GM12864 (cell line): ENCODE data around the gene CSNK1G3.

Experiments used
- DNase-seq: peaks from one replicate; pipeline ENCODE4 v3.0.0-alpha.2; 2011; ENCODE audit warnings: low read depth
- H3K4me3 ChIP-seq: 2 replicates; pipeline ENCODE4 v1.5.1; 2011; ENCODE audit warnings: mild to moderate bottlenecking, low read depth, low read length, control low read depth
- TF ChIP-seq, protein P1 (sequence below): IDR thresholded peaks from 2 replicates; pipeline ENCODE4 v1.5.1; 2011; ENCODE audit warnings: low read depth, mild to moderate bottlenecking, moderate library complexity, low read length, control low read depth, inconsistent platforms; ENCODE audit errors: missing control alignments

The CSNK1G3 gene

DNA sequence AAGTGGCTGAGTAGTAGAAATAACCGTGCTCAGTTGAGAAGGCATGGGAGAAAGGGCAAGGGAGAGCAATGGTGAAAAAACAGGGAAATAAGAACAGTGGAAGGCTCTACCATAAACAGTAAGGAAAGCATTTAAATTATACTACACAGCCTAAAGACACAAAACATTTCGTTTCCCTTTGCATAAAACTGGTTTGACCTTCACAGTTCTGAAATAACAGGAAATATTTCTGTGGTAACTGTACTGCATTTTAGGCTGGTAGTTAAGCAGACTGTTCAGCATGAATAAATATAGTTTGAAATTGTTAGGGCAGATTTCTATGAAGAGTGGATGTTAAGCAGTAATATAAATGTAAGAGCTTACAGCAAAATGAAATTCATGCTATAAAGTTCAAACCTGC, 147.5 kb downstream of the CSNK1G3 start:
- TF ChIP-seq, protein P1, sequence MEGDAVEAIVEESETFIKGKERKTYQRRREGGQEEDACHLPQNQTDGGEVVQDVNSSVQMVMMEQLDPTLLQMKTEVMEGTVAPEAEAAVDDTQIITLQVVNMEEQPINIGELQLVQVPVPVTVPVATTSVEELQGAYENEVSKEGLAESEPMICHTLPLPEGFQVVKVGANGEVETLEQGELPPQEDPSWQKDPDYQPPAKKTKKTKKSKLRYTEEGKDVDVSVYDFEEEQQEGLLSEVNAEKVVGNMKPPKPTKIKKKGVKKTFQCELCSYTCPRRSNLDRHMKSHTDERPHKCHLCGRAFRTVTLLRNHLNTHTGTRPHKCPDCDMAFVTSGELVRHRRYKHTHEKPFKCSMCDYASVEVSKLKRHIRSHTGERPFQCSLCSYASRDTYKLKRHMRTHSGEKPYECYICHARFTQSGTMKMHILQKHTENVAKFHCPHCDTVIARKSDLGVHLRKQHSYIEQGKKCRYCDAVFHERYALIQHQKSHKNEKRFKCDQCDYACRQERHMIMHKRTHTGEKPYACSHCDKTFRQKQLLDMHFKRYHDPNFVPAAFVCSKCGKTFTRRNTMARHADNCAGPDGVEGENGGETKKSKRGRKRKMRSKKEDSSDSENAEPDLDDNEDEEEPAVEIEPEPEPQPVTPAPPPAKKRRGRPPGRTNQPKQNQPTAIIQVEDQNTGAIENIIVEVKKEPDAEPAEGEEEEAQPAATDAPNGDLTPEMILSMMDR, result no peak
- no peak for DNase-seq
- no peak overlapping the region for H3K4me3 ChIP-seq

DNA sequence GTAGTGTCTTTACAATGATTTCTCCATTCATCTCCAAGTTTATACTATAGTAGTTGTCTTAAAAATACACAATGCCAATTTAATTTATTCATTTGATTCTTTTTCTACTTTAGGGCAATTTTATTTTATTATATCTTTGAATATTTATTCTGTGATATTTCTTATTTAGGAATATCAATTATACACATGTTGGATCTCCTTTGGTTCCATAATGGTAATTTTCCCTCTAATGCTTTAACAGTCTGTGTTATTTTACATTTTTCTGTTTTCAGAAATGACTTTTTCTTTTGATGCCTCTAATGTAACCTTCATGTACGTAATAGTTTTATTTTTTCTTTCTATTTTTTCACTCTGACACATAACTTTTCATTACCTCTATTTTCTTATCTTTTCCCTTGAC, 153.0 kb downstream of the CSNK1G3 start:
- DNase-seq, result no peak
- H3K4me3 ChIP-seq, result no peak overlapping the region
- TF ChIP-seq, protein P1, result no peak

DNA sequence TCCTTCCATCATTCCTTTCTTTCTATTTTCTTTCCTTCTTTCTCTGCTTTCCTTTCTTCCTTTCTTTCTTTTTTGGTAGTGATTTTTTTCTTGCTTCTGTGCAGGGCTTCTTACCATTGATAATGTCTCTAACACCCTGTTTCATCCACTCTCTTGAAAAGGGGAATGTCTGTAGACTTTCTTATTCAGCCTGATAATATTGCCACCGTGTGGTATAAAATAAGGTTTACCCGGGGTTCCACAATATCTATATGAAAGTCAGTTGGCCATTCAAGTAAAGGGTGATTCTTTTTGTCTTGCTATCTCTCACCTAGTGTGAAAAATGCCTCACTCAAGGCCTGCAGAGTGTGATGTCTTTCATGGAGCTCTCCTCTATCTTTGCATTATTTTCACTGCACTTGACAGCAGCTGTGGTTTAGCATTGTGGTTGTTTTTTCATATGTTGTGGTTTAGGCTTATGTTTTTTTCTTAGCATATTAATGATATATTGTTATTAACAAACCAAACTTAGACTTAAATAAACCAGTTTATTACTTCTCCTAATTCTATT, 153.9 kb downstream of the CSNK1G3 start:
- no peak for DNase-seq
- H3K4me3 ChIP-seq, result no peak overlapping the region
- TF ChIP-seq, protein P1, result no peak
